NCI-H2029 treated with DMSO at 0.1 percent for 48 hours (cell line): ENCODE measurements around the gene PDCL2.

Experiments
- DNase-seq: peaks from one replicate; lab custom pipeline; 2025; lab: John Stamatoyannopoulos, UW

Gene PDCL2

GRCh38 chr4:55538531-55538930 lies 53.5 kb downstream of the PDCL2 start:
- no peak for DNase-seq

- no peak for DNase-seq
These were observed 57.7 kb downstream of the PDCL2 start for GRCh38 chr4:55534306-55534705.

- no peak for DNase-seq
These were observed 61.4 kb downstream of the PDCL2 start for GRCh38 chr4:55530691-55531090.

GRCh38 chr4:55530167-55530566 lies 61.9 kb downstream of the PDCL2 start:
- no peak for DNase-seq

GRCh38 chr4:55528491-55528890 lies 63.6 kb downstream of the PDCL2 start:
- no peak for DNase-seq

- no peak for DNase-seq
These were observed 67.0 kb downstream of the PDCL2 start for GRCh38 chr4:55524844-55525571.

GRCh38 chr4:55518442-55518841 lies 73.6 kb downstream of the PDCL2 start:
- no peak for DNase-seq

- no peak for DNase-seq
These were observed 74.4 kb downstream of the PDCL2 start for GRCh38 chr4:55517526-55518229.

GRCh38 chr4:55512922-55513571 lies 79.0 kb downstream of the PDCL2 start:
- DNase-seq: no peak

- DNase-seq: no peak
These were observed 80.0 kb downstream of the PDCL2 start for GRCh38 chr4:55512077-55512476.

GRCh38 chr4:55510685-55511084 lies 81.4 kb downstream of the PDCL2 start:
- no peak for DNase-seq

GRCh38 chr4:55509266-55509665 lies 82.8 kb downstream of the PDCL2 start:
- no peak for DNase-seq

GRCh38 chr4:55507612-55508011 lies 84.4 kb downstream of the PDCL2 start:
- no peak for DNase-seq
